ENCODE measurements around the gene ATP6V0B.

DNA sequence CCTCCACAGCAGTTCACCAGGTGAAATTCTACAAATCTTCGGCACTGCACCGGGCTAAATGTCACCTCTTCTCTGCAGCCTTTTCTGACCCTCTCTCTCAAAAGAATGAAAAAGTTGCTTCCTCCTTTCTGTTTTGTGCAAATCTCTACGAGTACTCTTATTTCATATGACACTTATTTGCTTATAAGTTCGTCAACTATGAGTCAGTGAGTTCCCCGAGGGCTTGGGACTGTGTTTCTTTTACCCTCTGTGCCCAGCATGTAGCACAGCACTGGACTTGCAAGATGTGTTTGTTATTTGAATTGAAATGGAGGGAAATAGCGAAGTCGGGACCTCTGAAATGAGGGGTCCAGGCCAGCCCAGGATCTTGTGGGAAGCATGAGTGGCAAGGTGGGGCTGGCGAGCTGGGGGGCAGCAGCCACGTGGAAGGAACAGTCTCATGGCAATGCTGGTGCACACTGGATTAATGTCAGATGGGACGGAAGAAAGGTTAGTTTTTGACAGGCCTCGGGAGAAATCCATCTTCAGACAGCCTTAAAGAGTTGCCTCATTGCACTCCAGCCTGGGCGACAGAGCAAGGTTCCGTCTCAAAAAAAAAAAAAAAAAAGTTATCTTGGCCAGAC lies 50.3 kb downstream of the ATP6V0B start:
- TF ChIP-seq, protein P1, sequence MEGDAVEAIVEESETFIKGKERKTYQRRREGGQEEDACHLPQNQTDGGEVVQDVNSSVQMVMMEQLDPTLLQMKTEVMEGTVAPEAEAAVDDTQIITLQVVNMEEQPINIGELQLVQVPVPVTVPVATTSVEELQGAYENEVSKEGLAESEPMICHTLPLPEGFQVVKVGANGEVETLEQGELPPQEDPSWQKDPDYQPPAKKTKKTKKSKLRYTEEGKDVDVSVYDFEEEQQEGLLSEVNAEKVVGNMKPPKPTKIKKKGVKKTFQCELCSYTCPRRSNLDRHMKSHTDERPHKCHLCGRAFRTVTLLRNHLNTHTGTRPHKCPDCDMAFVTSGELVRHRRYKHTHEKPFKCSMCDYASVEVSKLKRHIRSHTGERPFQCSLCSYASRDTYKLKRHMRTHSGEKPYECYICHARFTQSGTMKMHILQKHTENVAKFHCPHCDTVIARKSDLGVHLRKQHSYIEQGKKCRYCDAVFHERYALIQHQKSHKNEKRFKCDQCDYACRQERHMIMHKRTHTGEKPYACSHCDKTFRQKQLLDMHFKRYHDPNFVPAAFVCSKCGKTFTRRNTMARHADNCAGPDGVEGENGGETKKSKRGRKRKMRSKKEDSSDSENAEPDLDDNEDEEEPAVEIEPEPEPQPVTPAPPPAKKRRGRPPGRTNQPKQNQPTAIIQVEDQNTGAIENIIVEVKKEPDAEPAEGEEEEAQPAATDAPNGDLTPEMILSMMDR (IDR thresholded peaks at IDR 0.05) = no peak
- TF ChIP-seq POLR2A (IDR thresholded peaks at IDR 0.05) = no peak
